Measurements from ENCODE around the gene C16orf90.
"Not testable (repeated sequence)": the region's sequence is repeated elsewhere in the genome, so short reads cannot be mapped to it uniquely, and the experiment has no call there.

C16orf90 gene

DNA sequence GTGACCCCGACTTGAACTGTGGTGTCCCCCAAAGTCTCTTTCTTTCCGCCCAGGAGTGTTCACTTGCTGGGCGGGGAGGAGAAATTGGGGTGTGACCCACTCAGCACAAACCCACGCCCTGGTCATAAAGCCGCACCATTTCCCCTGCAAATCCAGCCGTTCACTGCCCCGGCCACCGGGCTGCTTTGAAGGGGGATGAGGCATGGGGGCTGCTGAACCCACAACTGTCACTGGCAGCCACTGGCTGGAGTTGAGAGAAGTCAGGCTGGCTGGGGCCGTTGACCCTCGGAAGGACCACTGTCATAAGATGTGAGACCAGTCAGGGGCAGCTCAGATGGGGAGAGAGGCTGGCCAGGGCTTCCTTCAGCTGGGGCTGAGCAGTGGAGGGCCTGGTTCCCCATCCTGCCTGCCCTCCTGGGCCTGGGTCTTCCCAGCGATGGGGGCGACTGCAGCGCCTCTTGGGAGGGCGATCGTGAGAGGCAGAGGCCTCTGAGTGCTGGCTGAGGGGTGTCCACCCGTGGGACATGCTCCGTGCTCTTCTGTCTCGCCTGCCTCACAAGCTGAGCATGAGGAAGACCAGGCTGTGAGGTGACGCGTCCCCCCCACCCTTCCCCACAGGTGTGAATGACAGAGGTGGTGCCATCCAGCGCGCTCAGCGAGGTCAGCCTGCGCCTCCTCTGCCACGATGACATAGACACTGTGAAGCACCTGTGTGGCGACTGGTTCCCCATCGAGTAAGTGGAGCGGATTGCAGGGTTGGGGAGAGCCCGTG is 19.5 kb downstream of the C16orf90 start:
- no peak overlapping the region for H3K9ac ChIP-seq (ENCODE audit: low read length)
- H3K27ac ChIP-seq (ENCODE audit: low read depth, low read length): no peak overlapping the region

GRCh38 chr16:3474870-3475269 is 20.4 kb downstream of the C16orf90 start:
- H3K79me2 ChIP-seq (ENCODE audit: insufficient read depth, low read length): peaks cover 89% of the 10 kb centered on the region

More for the DNA sequence above, 19.5 kb downstream of the C16orf90 start:
- Histone ChIP-seq H3K27me3 (ENCODE audit: low read length) (no peaks in the 10 kb centered on the region), H4K20me1 (ENCODE audit: low read depth, low read length) (no peaks in the 10 kb centered on the region; the same call in 1 of the 2 replicates), H3K9me3 (ENCODE audit: insufficient read depth, low read length) (peaks cover 7% of the 10 kb centered on the region; the same call in 1 of the 2 replicates), H3K4me2 (ENCODE audit: low read depth, low read length, poor library complexity, severe bottlenecking) (no peak overlapping the region), H3K36me3 (ENCODE audit: low read length) (peaks cover 10% of the 10 kb centered on the region; the same call in 1 of the 2 replicates), H3K9me2 (replicated peaks; ENCODE audit: insufficient read depth, low read length) (no peaks in the 10 kb centered on the region), H3F3A (ENCODE audit: insufficient read depth) (no peaks in the 10 kb centered on the region), H3K79me2 (ENCODE audit: insufficient read depth, low read length) (peaks cover 82% of the 10 kb centered on the region), H3K4me3 (ENCODE audit: insufficient read depth, low read length, poor library complexity, severe bottlenecking) (no peak overlapping the region), H2AFZ (ENCODE audit: low read depth, low read length, severe bottlenecking) (no peak overlapping the region)
- no peak for TF ChIP-seq CTCF (IDR thresholded peaks at IDR 0.05; ENCODE audit: insufficient read depth, low read length, poor library complexity, severe bottlenecking)
- no peak for TF ChIP-seq EZH2phosphoT487 (conservative IDR thresholded peaks at IDR 0.05; ENCODE audit: low read length)

GRCh38 chr16:3474136-3474779 is 21.0 kb downstream of the C16orf90 start:
- Histone ChIP-seq H3K36me3 (ENCODE audit: low read length) (peaks cover 10% of the 10 kb centered on the region; the same call in 1 of the 2 replicates), H3K27me3 (ENCODE audit: low read length) (no peaks in the 10 kb centered on the region), H3K4me2 (ENCODE audit: low read depth, low read length, poor library complexity, severe bottlenecking) (no peak overlapping the region), H4K20me1 (ENCODE audit: low read depth, low read length) (no peaks in the 10 kb centered on the region; the same call in 1 of the 2 replicates), H3F3A (ENCODE audit: insufficient read depth) (no peaks in the 10 kb centered on the region), H3K9me3 (ENCODE audit: insufficient read depth, low read length) (peaks cover 7% of the 10 kb centered on the region; the same call in 1 of the 2 replicates), H3K9me2 (replicated peaks; ENCODE audit: insufficient read depth, low read length) (no peaks in the 10 kb centered on the region), H2AFZ (ENCODE audit: low read depth, low read length, severe bottlenecking) (no peak overlapping the region), H3K4me3 (ENCODE audit: insufficient read depth, low read length, poor library complexity, severe bottlenecking) (no peak overlapping the region), H3K27ac (ENCODE audit: low read depth, low read length) (no peak overlapping the region), H3K79me2 (ENCODE audit: insufficient read depth, low read length) (peaks cover 89% of the 10 kb centered on the region), H3K9ac (ENCODE audit: low read length) (no peak overlapping the region)
- TF ChIP-seq EZH2phosphoT487 (conservative IDR thresholded peaks at IDR 0.05; ENCODE audit: low read length): no peak
- TF ChIP-seq CTCF (IDR thresholded peaks at IDR 0.05; ENCODE audit: insufficient read depth, low read length, poor library complexity, severe bottlenecking): no peak

More at GRCh38 chr16:3474870-3475269, 20.4 kb downstream of the C16orf90 start:
- not testable (repeated sequence) for H3K9me3 ChIP-seq (ENCODE audit: insufficient read depth, low read length); H4K20me1 ChIP-seq (ENCODE audit: low read depth, low read length); H3K9ac ChIP-seq (ENCODE audit: low read length); H2AFZ ChIP-seq (ENCODE audit: low read depth, low read length, severe bottlenecking); H3K4me2 ChIP-seq (ENCODE audit: low read depth, low read length, poor library complexity, severe bottlenecking); H3F3A ChIP-seq (ENCODE audit: insufficient read depth); H3K27me3 ChIP-seq (ENCODE audit: low read length); H3K4me3 ChIP-seq (ENCODE audit: insufficient read depth, low read length, poor library complexity, severe bottlenecking); H3K27ac ChIP-seq (ENCODE audit: low read depth, low read length); H3K9me2 ChIP-seq (replicated peaks; ENCODE audit: insufficient read depth, low read length)
- peaks cover 10% of the 10 kb centered on the region; the same call in 1 of the 2 replicates for H3K36me3 ChIP-seq (ENCODE audit: low read length)

DNA sequence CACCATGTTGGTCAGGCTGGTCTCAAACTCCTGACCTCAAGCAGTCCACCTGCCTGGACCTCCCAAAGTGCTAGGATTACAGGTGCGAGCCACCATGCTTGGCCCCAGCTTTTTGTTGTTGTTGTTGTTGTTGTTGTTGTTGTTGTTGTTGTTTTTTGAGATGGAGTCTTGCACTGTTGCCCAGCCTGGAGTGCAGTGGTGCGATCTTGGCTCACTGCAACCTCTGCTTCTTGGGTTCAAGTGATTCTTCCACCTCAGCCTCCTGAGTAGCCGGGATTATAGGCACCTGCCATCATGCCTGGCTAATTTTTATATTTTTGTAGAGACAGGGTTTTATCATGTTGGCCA is 21.7 kb downstream of the C16orf90 start:
- H3K9me2 ChIP-seq (replicated peaks; ENCODE audit: insufficient read depth, low read length); H2AFZ ChIP-seq (ENCODE audit: low read depth, low read length, severe bottlenecking); H3F3A ChIP-seq (ENCODE audit: insufficient read depth); H4K20me1 ChIP-seq (ENCODE audit: low read depth, low read length); H3K9ac ChIP-seq (ENCODE audit: low read length); H3K27me3 ChIP-seq (ENCODE audit: low read length); H3K4me2 ChIP-seq (ENCODE audit: low read depth, low read length, poor library complexity, severe bottlenecking); H3K27ac ChIP-seq (ENCODE audit: low read depth, low read length); H3K4me3 ChIP-seq (ENCODE audit: insufficient read depth, low read length, poor library complexity, severe bottlenecking); H3K9me3 ChIP-seq (ENCODE audit: insufficient read depth, low read length): not testable (repeated sequence)
- Histone ChIP-seq H3K36me3 (ENCODE audit: low read length) (peaks cover 10% of the 10 kb centered on the region; the same call in 1 of the 2 replicates), H3K79me2 (ENCODE audit: insufficient read depth, low read length) (peaks cover 86% of the 10 kb centered on the region)
